Tibial artery (tissue), 4 donors: ENCODE results near the gene NPC1.
"Not testable (repeated sequence)": the region's sequence is repeated elsewhere in the genome, so short reads cannot be mapped to it uniquely, and the experiment has no call there.

ENCODE experiments used
- DNase-seq, 2 donors: peaks; one replicate each; pipeline ENCODE4 v3.0.0-alpha.2; 2019
- H3K27ac ChIP-seq, 2 donors: fragments of 200-600 bp; sonication (generic) in 1 of 2; 1 replicate in 1 of 2; 2 replicates in 1 of 2; pipeline ENCODE4 v1.5.1; 2018 to 2019; ENCODE audit warnings: mild to moderate bottlenecking in 1 of 2
- H3K27me3 ChIP-seq, 2 donors: fragments of 200-600 bp; sonication (generic) in 1 of 2; one replicate each; pipeline versions ENCODE4 v1.5.1 to v1.6.0; 2016 to 2019
- H3K36me3 ChIP-seq, 3 donors: fragments of 200-600 bp; sonication (generic) in 2 of 3; one replicate each; pipeline ENCODE4 v1.5.1; 2016 to 2019; ENCODE audit warnings: mild to moderate bottlenecking in 2 of 3
- H3K4me1 ChIP-seq, 4 donors: fragments of 200-600 bp; sonication (generic) in 2 of 4; 1 replicate in 3 of 4; 2 replicates in 1 of 4; pipeline ENCODE4 v1.5.1; 2016 to 2019
- H3K4me3 ChIP-seq, 2 donors: fragments of 200-600 bp; sonication (generic) in 1 of 2; 1 replicate in 1 of 2; 2 replicates in 1 of 2; pipeline ENCODE4 v1.5.1; 2018 to 2019; ENCODE audit warnings: mild to moderate bottlenecking in 2 of 2
- H3K9me3 ChIP-seq, 3 donors: fragments of 200-600 bp; sonication (generic) in 1 of 3; one replicate each; pipeline ENCODE4 v1.5.1; 2016 to 2019
- CTCF ChIP-seq, 2 experiments: fragments of 200-600 bp in 1 of 2; fragments of 450-650 bp in 1 of 2; IDR thresholded peaks; one replicate each; pipeline ENCODE4 v1.5.1; 2017 to 2019; ENCODE audit warnings: antibody characterized with exemption in 2 of 2, mild to moderate bottlenecking in 1 of 2, moderate library complexity in 1 of 2
- intact Hi-C: fragments of 100-400 bp; cut with DNase I; formaldehyde crosslinking; loops from one replicate; pipeline ENCODE4 v1.15.0; 2023; ENCODE audit warnings: low total_unique reads

Gene NPC1

DNA sequence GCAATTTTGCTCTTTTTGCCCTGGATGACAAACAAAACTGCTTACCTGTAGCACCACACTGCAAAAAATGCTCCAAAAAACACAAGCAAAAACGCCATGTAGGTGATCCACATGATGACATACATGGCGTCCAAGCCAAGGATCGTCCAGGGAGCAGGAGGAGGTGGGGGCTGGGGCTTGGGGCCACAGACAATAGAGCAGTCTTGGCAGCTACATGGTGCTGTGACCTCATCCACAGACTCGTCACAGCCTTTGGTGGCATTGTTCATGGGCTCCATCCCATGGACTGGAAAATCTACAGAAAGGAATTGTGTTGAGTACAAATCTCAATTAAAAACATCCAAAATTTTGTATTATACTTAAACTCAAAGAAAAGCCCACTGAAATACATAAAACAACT, 26.1 kb downstream of the NPC1 start:
- Histone ChIP-seq H3K4me1 (no peaks in the 10 kb centered on the region), H3K9me3 (no peaks in the 10 kb centered on the region), H3K27me3 (no peaks in the 10 kb centered on the region), H3K36me3 (peaks cover 77 to 94% (median 79%) of the 10 kb centered on the region in 3 donors), H3K27ac (no peak overlapping the region), H3K4me3 (no peak overlapping the region)
- intact Hi-C loops: no loop called here
- no peak for DNase-seq
- TF ChIP-seq CTCF (IDR thresholded peaks at IDR 0.05): no peak

DNA sequence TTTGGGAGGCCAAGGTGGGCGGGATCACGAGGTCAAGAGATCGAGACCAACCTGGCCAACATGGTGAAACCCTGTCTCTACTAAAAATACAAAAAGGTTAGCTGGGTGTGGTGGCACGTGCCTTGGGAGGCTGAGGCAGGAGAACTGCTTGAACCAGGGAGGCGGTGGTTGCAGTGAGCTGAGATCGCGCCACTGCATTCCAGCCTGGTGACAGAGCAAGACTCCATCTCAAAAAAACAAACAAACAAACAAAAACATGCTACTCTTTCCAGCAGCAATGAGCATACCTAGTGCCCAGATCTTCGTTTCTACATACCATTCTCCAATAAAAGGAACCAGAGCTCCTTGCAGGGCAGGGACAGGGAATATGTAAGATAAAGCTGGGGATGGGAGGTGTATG, 28.8 kb downstream of the NPC1 start:
- not testable (repeated sequence) for H3K4me3 ChIP-seq, H3K9me3 ChIP-seq, DNase-seq, H3K27me3 ChIP-seq, H3K27ac ChIP-seq, H3K4me1 ChIP-seq
- intact Hi-C loops: loop anchor here (5.0 kb wide), 1 partner anchor 490 kb away; no protein-coding TSS in a partner anchor
- H3K36me3 ChIP-seq: peaks cover 80 to 95% (median 95%) of the 10 kb centered on the region in 3 donors

DNA sequence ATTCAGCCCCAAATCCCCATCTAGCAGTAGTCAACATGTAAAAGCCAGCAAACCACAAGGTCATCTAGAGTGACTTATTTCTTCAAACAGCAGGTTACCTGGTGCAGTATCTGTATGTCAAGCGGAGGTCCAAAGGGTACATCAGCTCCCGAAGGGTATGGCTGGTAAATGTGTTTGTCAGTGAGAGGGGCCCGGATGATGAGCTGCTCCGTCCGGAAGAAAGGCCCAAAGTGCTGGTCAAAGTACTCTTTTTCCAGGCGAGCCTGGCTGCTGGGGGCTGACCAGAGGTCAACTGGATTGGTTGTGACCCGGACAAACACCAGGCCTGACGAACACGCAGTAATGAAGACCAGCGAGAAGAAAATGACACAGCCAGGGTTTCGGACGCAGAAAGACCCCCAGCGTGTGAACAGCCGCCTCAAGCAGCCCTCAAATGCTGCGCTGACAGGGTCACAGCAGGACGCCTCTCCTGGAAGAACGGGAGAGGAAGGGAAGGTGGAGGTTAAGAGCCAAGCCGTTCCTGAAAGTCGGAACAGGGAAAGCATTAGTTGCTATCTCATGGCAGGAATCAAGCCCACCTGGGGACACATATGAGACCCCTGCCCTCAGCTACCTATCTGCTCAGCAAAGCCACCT, 30.0 kb downstream of the NPC1 start:
- TF ChIP-seq CTCF (IDR thresholded peaks at IDR 0.05): no peak

GRCh38 chr18:23553887-23554286, 32.4 kb downstream of the NPC1 start:
- peaks cover 78 to 98% (median 93%) of the 10 kb centered on the region in 3 donors for H3K36me3 ChIP-seq
- no peak for DNase-seq
- H3K9me3 ChIP-seq: no peaks in the 10 kb centered on the region
- H3K27me3 ChIP-seq: no peaks in the 10 kb centered on the region
- TF ChIP-seq CTCF (IDR thresholded peaks at IDR 0.05): no peak
- no peak overlapping the region for H3K27ac ChIP-seq
- intact Hi-C loops: no loop called here
- no peaks in the 10 kb centered on the region for H3K4me1 ChIP-seq
- no peak overlapping the region for H3K4me3 ChIP-seq

More for the DNA sequence above, 30.0 kb downstream of the NPC1 start:
- Histone ChIP-seq H3K36me3 (peaks cover 80 to 100% (median 95%) of the 10 kb centered on the region in 3 donors), H3K27me3 (no peaks in the 10 kb centered on the region), H3K9me3 (no peaks in the 10 kb centered on the region), H3K4me3 (no peak overlapping the region), H3K27ac (no peak overlapping the region), H3K4me1 (no peaks in the 10 kb centered on the region)
- DNase-seq: no peak
- intact Hi-C loops: loop anchor here (5.0 kb wide), 1 partner anchor 489 kb away; no protein-coding TSS in a partner anchor

DNA sequence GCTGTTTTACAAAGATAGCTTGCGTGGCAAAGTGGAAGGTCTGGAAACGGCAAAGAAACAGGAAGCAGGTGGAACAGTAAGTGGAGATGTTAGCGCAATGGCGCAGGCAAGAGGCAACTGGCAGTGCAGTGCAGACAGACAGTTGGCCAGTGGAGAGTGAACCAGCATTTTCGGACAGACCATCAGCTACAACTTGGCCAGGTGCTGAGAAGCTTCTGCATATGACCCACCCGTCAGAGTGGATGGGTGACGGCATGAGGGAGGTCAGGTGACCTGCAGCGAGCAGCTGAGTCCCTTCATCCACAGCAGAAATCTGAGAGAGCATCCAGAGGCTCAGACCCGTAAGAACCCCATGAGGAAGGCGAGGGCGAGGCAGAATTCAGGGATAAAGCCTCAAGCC, 33.8 kb downstream of the NPC1 start:
- intact Hi-C loops: no loop called here
- peaks cover 82 to 95% (median 91%) of the 10 kb centered on the region in 3 donors for H3K36me3 ChIP-seq
- H3K27ac ChIP-seq: no peak overlapping the region
- no peak overlapping the region for H3K4me3 ChIP-seq
- H3K27me3 ChIP-seq: no peaks in the 10 kb centered on the region
- no peak for DNase-seq
- H3K4me1 ChIP-seq: no peaks in the 10 kb centered on the region
- no peaks in the 10 kb centered on the region for H3K9me3 ChIP-seq
- no peak for TF ChIP-seq CTCF (IDR thresholded peaks at IDR 0.05)

DNA sequence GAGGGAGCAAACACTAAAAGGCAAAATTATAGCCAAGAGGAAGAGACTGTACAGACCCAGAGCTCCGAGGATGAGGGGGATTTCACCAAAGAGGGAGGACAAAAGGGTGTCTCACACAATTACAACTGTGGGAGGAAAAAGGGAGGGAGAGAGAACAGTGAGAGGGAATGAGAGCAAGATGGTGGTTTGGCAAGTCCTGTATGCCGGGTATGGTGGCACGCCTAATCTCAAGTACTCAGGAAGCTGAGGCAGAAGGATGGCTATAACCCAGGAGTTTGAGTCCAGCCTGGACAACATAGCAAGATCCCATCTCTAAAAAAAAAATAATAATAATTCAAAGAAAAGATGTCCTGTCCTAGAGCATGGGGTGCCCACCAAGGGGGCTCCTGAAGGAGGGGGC, 34.3 kb downstream of the NPC1 start:
- intact Hi-C loops: no loop called here
- Histone ChIP-seq H3K4me3 (no peak overlapping the region), H3K36me3 (peaks cover 77 to 95% (median 92%) of the 10 kb centered on the region in 3 donors), H3K9me3 (no peaks in the 10 kb centered on the region), H3K27ac (no peak overlapping the region), H3K27me3 (no peaks in the 10 kb centered on the region), H3K4me1 (no peaks in the 10 kb centered on the region)
- no peak for DNase-seq
- no peak for TF ChIP-seq CTCF (IDR thresholded peaks at IDR 0.05)
